ENCODE results near the gene FBXO22.

The FBXO22 gene

GRCh38 chr15:75920079-75920478 lies 16.4 kb downstream of the FBXO22 start:
- no peak overlapping the region for H3K9ac ChIP-seq (ENCODE audit: low read depth, low read length)
- no peaks in the 10 kb centered on the region for H3K27me3 ChIP-seq (ENCODE audit: insufficient read depth, low read length)
- H3K36me3 ChIP-seq (ENCODE audit: insufficient read depth, low read length) = peaks cover 67% of the 10 kb centered on the region
- peaks cover 4% of the 10 kb centered on the region; the same call in 1 of the 2 replicates for H3K4me1 ChIP-seq (ENCODE audit: insufficient read depth, low read length)
- no peak overlapping the region for H3K27ac ChIP-seq (ENCODE audit: low read depth, low read length)
- WGBS = 94% methylated on average over 1 of the region's 1 CpG
- H3K4me3 ChIP-seq (ENCODE audit: low read length) = no peak overlapping the region
- no peaks in the 10 kb centered on the region for H3K9me3 ChIP-seq (ENCODE audit: insufficient read depth, low read depth, low read length)

GRCh38 chr15:75921732-75922703 lies 18.3 kb downstream of the FBXO22 start:
- WGBS = 90% methylated on average over 9 of the region's 9 CpGs
- Histone ChIP-seq H3K9me3 (ENCODE audit: insufficient read depth, low read depth, low read length) (no peaks in the 10 kb centered on the region), H3K36me3 (ENCODE audit: insufficient read depth, low read length) (peaks cover 58% of the 10 kb centered on the region), H3K4me1 (ENCODE audit: insufficient read depth, low read length) (peaks cover 21% of the 10 kb centered on the region), H3K9ac (ENCODE audit: low read depth, low read length) (no peak overlapping the region), H3K4me3 (ENCODE audit: low read length) (no peak overlapping the region), H3K27ac (ENCODE audit: low read depth, low read length) (no peak overlapping the region), H3K27me3 (ENCODE audit: insufficient read depth, low read length) (no peaks in the 10 kb centered on the region)

- 96% methylated on average over 4 of the region's 4 CpGs for WGBS
- Histone ChIP-seq H3K4me3 (ENCODE audit: low read length) (no peak overlapping the region), H3K9me3 (ENCODE audit: insufficient read depth, low read depth, low read length) (no peaks in the 10 kb centered on the region), H3K36me3 (ENCODE audit: insufficient read depth, low read length) (peaks cover 40% of the 10 kb centered on the region), H3K4me1 (ENCODE audit: insufficient read depth, low read length) (peaks cover 22% of the 10 kb centered on the region), H3K9ac (ENCODE audit: low read depth, low read length) (no peak overlapping the region), H3K27ac (ENCODE audit: low read depth, low read length) (no peak overlapping the region), H3K27me3 (ENCODE audit: insufficient read depth, low read length) (no peaks in the 10 kb centered on the region)
These were observed 20.1 kb downstream of the FBXO22 start for GRCh38 chr15:75923756-75924155.

- WGBS = 86% methylated on average over 1 of the region's 1 CpG
- Histone ChIP-seq H3K9ac (ENCODE audit: low read depth, low read length) (no peak overlapping the region), H3K4me1 (ENCODE audit: insufficient read depth, low read length) (peaks cover 22% of the 10 kb centered on the region), H3K36me3 (ENCODE audit: insufficient read depth, low read length) (peaks cover 34% of the 10 kb centered on the region), H3K27me3 (ENCODE audit: insufficient read depth, low read length) (no peaks in the 10 kb centered on the region), H3K27ac (ENCODE audit: low read depth, low read length) (no peak overlapping the region), H3K4me3 (ENCODE audit: low read length) (no peak overlapping the region), H3K9me3 (ENCODE audit: insufficient read depth, low read depth, low read length) (no peaks in the 10 kb centered on the region)
These were observed 20.9 kb downstream of the FBXO22 start for GRCh38 chr15:75924576-75924975.

- no peaks in the 10 kb centered on the region for H3K9me3 ChIP-seq (ENCODE audit: insufficient read depth, low read depth, low read length)
- peaks cover 38% of the 10 kb centered on the region for H3K36me3 ChIP-seq (ENCODE audit: insufficient read depth, low read length)
- no peak overlapping the region for H3K27ac ChIP-seq (ENCODE audit: low read depth, low read length)
- no peaks in the 10 kb centered on the region for H3K27me3 ChIP-seq (ENCODE audit: insufficient read depth, low read length)
- H3K4me3 ChIP-seq (ENCODE audit: low read length) = no peak overlapping the region
- peaks cover 22% of the 10 kb centered on the region for H3K4me1 ChIP-seq (ENCODE audit: insufficient read depth, low read length)
- H3K9ac ChIP-seq (ENCODE audit: low read depth, low read length) = no peak overlapping the region
- WGBS = 96% methylated on average over 2 of the region's 2 CpGs
These were observed 21.8 kb downstream of the FBXO22 start for GRCh38 chr15:75925440-75925839.

GRCh38 chr15:75926931-75927330 lies 23.3 kb downstream of the FBXO22 start:
- H3K27me3 ChIP-seq (ENCODE audit: insufficient read depth, low read length) = no peaks in the 10 kb centered on the region
- H3K36me3 ChIP-seq (ENCODE audit: insufficient read depth, low read length) = peaks cover 48% of the 10 kb centered on the region
- no peak overlapping the region for H3K27ac ChIP-seq (ENCODE audit: low read depth, low read length)
- no peak overlapping the region for H3K9ac ChIP-seq (ENCODE audit: low read depth, low read length)
- WGBS = 85% methylated on average over 3 of the region's 3 CpGs
- peaks cover 22% of the 10 kb centered on the region for H3K4me1 ChIP-seq (ENCODE audit: insufficient read depth, low read length)
- H3K9me3 ChIP-seq (ENCODE audit: insufficient read depth, low read depth, low read length) = no peaks in the 10 kb centered on the region
- H3K4me3 ChIP-seq (ENCODE audit: low read length) = no peak overlapping the region

- 97% methylated on average over 4 of the region's 4 CpGs for WGBS
- Histone ChIP-seq H3K4me1 (ENCODE audit: insufficient read depth, low read length) (peaks cover 22% of the 10 kb centered on the region), H3K4me3 (ENCODE audit: low read length) (no peak overlapping the region), H3K27ac (ENCODE audit: low read depth, low read length) (no peak overlapping the region), H3K9me3 (ENCODE audit: insufficient read depth, low read depth, low read length) (no peaks in the 10 kb centered on the region), H3K36me3 (ENCODE audit: insufficient read depth, low read length) (peaks cover 54% of the 10 kb centered on the region), H3K9ac (ENCODE audit: low read depth, low read length) (no peak overlapping the region), H3K27me3 (ENCODE audit: insufficient read depth, low read length) (no peaks in the 10 kb centered on the region)
These were observed 23.9 kb downstream of the FBXO22 start for GRCh38 chr15:75927601-75928000.

GRCh38 chr15:75928680-75929608 lies 25.3 kb downstream of the FBXO22 start:
- peaks cover 22% of the 10 kb centered on the region for H3K4me1 ChIP-seq (ENCODE audit: insufficient read depth, low read length)
- no peak overlapping the region for H3K9ac ChIP-seq (ENCODE audit: low read depth, low read length)
- no peak overlapping the region for H3K27ac ChIP-seq (ENCODE audit: low read depth, low read length)
- H3K27me3 ChIP-seq (ENCODE audit: insufficient read depth, low read length) = no peaks in the 10 kb centered on the region
- H3K9me3 ChIP-seq (ENCODE audit: insufficient read depth, low read depth, low read length) = no peaks in the 10 kb centered on the region
- peaks cover 56% of the 10 kb centered on the region for H3K36me3 ChIP-seq (ENCODE audit: insufficient read depth, low read length)
- 81% methylated on average over 8 of the region's 9 CpGs for WGBS
- H3K4me3 ChIP-seq (ENCODE audit: low read length) = no peak overlapping the region

- Histone ChIP-seq H3K36me3 (ENCODE audit: insufficient read depth, low read length) (peaks cover 60% of the 10 kb centered on the region), H3K27ac (ENCODE audit: low read depth, low read length) (no peak overlapping the region)
- WGBS = 81% methylated on average over 5 of the region's 5 CpGs
These were observed 26.3 kb downstream of the FBXO22 start for GRCh38 chr15:75929799-75930565.

GRCh38 chr15:75930866-75931265 lies 27.2 kb downstream of the FBXO22 start:
- WGBS = 94% methylated on average over 1 of the region's 2 CpGs
- Histone ChIP-seq H3K9ac (ENCODE audit: low read depth, low read length) (no peak overlapping the region), H3K36me3 (ENCODE audit: insufficient read depth, low read length) (peaks cover 67% of the 10 kb centered on the region), H3K27me3 (ENCODE audit: insufficient read depth, low read length) (no peaks in the 10 kb centered on the region), H3K4me1 (ENCODE audit: insufficient read depth, low read length) (peaks cover 13% of the 10 kb centered on the region), H3K4me3 (ENCODE audit: low read length) (no peak overlapping the region), H3K27ac (ENCODE audit: low read depth, low read length) (no peak overlapping the region), H3K9me3 (ENCODE audit: insufficient read depth, low read depth, low read length) (peaks cover 4% of the 10 kb centered on the region; the same call in 1 of the 2 replicates)

More at GRCh38 chr15:75929799-75930565, 26.3 kb downstream of the FBXO22 start:
- Histone ChIP-seq H3K9me3 (ENCODE audit: insufficient read depth, low read depth, low read length) (peaks cover 3% of the 10 kb centered on the region; the same call in 1 of the 2 replicates), H3K27me3 (ENCODE audit: insufficient read depth, low read length) (no peaks in the 10 kb centered on the region), H3K9ac (ENCODE audit: low read depth, low read length) (no peak overlapping the region), H3K4me3 (ENCODE audit: low read length) (no peak overlapping the region), H3K4me1 (ENCODE audit: insufficient read depth, low read length) (peaks cover 18% of the 10 kb centered on the region)

All from HUES64 (cell line).